Measurements from ENCODE around the gene PRKCD.

Gene PRKCD

DNA sequence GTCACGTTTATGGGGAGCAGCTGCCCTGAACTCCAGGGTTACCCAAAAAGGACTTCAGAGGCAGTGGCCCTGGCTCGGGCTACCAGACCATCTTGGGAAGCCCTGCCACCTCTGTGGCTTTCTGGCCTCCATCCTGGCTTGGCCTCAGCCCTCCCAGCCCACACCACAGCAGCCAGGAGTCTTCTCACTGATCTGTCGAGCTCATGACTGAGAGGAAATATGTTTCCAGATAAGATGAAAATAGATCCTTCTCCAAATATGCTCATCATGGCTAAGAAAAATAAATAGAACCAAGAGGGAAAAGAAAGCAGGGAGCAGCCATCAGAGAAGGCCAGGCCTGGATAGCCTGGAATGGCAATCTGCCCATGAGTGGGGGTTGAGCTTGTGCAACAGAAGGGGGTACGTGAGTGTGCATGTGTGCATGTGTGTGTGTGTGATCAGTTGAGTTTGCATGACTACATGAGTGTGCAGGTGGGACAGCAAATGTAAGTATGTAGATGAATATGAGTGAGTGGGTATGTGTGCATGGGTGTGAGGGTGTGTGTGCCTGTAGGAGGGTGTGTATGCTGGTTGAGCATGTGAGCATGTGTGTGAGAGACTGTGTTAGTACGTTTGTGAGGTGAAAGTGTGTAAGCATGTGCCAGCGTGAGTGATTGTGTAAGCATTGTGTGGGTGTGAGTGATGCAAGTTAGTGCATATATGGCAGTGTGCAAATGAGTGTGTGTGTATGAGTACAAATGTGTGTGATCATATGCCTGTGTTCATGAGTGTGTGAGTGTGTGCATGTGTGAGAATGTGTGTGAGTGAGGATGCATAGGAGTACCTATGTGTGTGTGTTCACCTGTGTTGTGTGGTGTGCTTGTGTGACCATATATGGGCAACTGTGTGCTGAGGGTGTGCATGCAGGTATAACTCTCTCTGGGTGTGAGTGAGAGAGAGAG lies 20.8 kb upstream of the PRKCD start:
- DNase-seq (ENCODE audit: low read depth), result no peak
- TF ChIP-seq, protein P1, sequence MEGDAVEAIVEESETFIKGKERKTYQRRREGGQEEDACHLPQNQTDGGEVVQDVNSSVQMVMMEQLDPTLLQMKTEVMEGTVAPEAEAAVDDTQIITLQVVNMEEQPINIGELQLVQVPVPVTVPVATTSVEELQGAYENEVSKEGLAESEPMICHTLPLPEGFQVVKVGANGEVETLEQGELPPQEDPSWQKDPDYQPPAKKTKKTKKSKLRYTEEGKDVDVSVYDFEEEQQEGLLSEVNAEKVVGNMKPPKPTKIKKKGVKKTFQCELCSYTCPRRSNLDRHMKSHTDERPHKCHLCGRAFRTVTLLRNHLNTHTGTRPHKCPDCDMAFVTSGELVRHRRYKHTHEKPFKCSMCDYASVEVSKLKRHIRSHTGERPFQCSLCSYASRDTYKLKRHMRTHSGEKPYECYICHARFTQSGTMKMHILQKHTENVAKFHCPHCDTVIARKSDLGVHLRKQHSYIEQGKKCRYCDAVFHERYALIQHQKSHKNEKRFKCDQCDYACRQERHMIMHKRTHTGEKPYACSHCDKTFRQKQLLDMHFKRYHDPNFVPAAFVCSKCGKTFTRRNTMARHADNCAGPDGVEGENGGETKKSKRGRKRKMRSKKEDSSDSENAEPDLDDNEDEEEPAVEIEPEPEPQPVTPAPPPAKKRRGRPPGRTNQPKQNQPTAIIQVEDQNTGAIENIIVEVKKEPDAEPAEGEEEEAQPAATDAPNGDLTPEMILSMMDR (conservative IDR thresholded peaks at IDR 0.05; ENCODE audit: control insufficient read depth, insufficient read depth, low read depth, low read length), result no peak
- H3K4me3 ChIP-seq (ENCODE audit: control insufficient read depth, low read depth, low read length), result no peak overlapping the region

- TF ChIP-seq, protein P1 (conservative IDR thresholded peaks at IDR 0.05; ENCODE audit: control insufficient read depth, insufficient read depth, low read depth, low read length), result no peak
- peak; percentile 85 for DNase-seq (ENCODE audit: low read depth)
- no peak overlapping the region for H3K4me3 ChIP-seq (ENCODE audit: control insufficient read depth, low read depth, low read length)
Observed at GRCh38 chr3:53140847-53141845, 19.9 kb upstream of the PRKCD start.

DNA sequence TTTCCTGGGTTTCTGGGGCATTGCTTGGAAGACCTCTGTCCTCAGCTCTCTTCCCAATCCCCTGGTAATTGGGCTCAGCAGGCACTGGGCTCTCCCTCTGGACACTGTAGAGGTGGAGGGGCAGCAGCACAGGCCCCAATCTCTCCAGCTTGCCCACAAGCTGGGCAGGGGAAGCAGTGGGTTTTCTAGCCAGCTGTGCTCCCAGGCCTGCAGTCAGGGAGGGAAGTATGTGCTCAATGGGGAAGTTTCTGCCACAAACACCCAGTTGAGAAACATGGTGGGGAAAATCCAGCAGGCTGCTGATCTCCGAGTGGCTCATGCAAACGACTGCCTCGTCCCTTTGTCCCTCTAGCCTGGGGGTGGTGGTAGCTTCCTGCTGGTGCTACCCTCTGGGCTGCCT lies 18.0 kb upstream of the PRKCD start:
- TF ChIP-seq, protein P1 (conservative IDR thresholded peaks at IDR 0.05; ENCODE audit: control insufficient read depth, insufficient read depth, low read depth, low read length), result no peak
- no peak overlapping the region for H3K4me3 ChIP-seq (ENCODE audit: control insufficient read depth, low read depth, low read length)
- DNase-seq (ENCODE audit: low read depth), result no peak

GRCh38 chr3:53144446-53144845 lies 16.6 kb upstream of the PRKCD start:
- TF ChIP-seq, protein P1 (conservative IDR thresholded peaks at IDR 0.05; ENCODE audit: control insufficient read depth, insufficient read depth, low read depth, low read length), result no peak
- no peak for DNase-seq (ENCODE audit: low read depth)
- no peak overlapping the region for H3K4me3 ChIP-seq (ENCODE audit: control insufficient read depth, low read depth, low read length)

DNA sequence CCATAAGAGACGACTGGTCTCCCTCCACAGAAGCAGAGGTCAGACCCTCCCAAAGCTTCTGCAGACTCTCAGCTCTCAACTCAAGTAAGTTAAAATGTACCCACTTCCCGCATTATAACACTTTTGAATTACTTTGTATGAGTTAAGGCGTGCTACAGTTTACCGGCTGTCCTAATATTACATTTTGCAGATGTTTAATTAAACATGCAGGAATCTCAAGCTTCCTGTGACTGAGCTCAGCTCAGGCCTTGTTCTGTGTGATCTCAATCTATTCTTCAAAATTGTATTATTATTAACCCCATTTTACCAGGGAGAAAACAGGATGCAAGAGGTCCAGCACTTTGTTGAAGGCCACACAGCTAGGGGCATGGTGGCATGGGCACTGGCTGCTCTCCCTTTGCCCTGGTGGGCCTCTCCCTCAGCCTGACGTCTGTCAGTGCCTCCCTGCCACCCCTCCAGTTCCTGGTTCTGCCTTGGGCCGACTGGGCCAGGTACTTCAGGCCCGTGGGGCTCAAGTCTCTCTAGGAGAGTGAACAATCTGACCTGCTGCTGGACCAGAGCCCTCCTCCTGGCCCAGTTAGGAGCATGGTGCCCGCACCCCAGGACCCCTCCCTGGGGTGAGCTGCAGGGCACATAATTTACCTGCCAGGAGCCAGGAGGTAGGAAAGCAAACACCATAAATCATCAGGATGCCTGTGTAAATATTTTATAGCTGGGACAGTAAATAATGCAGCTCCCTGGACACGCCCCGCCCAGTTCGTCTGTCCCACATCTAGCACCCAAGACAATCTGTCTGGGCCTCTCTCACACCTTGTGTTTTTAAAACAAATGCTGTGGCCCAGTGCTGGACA lies 15.9 kb upstream of the PRKCD start:
- no peak for DNase-seq (ENCODE audit: low read depth)
- TF ChIP-seq, protein P1 (conservative IDR thresholded peaks at IDR 0.05; ENCODE audit: control insufficient read depth, insufficient read depth, low read depth, low read length), result no peak
- H3K4me3 ChIP-seq (ENCODE audit: control insufficient read depth, low read depth, low read length), result no peak overlapping the region

DNA sequence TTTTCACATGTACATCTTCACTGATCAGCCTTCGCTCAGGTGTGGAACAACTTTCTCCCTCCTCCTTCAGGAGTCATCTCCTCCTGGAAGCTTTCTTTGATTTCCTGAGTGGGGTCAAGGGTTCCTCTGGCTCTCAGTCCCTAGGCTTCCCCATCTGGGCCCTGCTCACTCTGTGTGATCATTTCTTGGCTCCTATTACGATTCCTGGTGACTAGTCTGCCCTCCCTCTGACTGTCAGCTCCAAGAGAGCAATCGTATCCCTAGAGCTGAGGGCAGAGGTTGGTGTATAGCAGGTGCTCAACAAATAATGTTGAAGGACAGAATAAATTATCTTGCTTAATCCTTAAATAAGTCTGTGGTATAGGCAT lies 15.3 kb upstream of the PRKCD start:
- TF ChIP-seq, protein P1 (conservative IDR thresholded peaks at IDR 0.05; ENCODE audit: control insufficient read depth, insufficient read depth, low read depth, low read length), result no peak
- DNase-seq (ENCODE audit: low read depth), result no peak
- no peak overlapping the region for H3K4me3 ChIP-seq (ENCODE audit: control insufficient read depth, low read depth, low read length)

All from fibroblast of mammary gland (primary cell).